GM12878 (cell line): Measurements from ENCODE around the gene NIPAL1. TPM values are rescaled to one million over a fixed set of nuclear protein-coding genes. Genes with fewer than 3 reads are reported as not detected.
A peak's percentile ranks its signal among the peaks of the same experiment; 100 is the strongest.

Source experiments
- ATAC-seq: fragments of 200-7000 bp; cut with Tn5 transposase; 3 replicates; pipeline ENCODE4 v1.9.1; 2020; ENCODE audit warnings: mild to moderate bottlenecking, moderate library complexity
- BruUV-seq: library from RNA; stranded (reverse); fragments of 400-500 nt; replicated peaks from 2 replicates; lab custom pipeline; 2021; lab: Mats Ljungman, UMichigan
- CTCF ChIA-PET: fragments of 300-600 bp; sonication (Branson Sonifier 250); formaldehyde crosslinking; extraction: SDS; loops from one replicate; lab custom pipeline; 2021; ENCODE audit warnings: inconsistent platforms; lab: Yijun Ruan, JAX
- POLR2A ChIA-PET: fragments of 350-600 bp; formaldehyde crosslinking; extraction: SDS; loops from one replicate; lab custom pipeline; 2021; ENCODE audit warnings: inconsistent platforms; lab: Charles Lee
- RAD21 ChIA-PET: fragments of 300-600 bp; sonication (Branson Sonifier 250); formaldehyde crosslinking; loops from one replicate; lab custom pipeline; 2023; ENCODE audit warnings: antibody characterized with exemption; ENCODE audit not compliant: unreplicated experiment; lab: Charles Lee
- SMC1A ChIA-PET: fragments of 300-600 bp; sonication (Branson Sonifier 250); formaldehyde crosslinking; loops from one replicate; lab custom pipeline; 2023; ENCODE audit not compliant: unreplicated experiment, uncharacterized antibody; lab: Charles Lee
- DNase-seq: peaks from one replicate; pipeline ENCODE4 v3.0.0-alpha.2; 2011; ENCODE audit warnings: low read depth, low spot score
- FAIRE-seq: peaks from 3 replicates; lab custom pipeline; 2011; peaks lifted over from hg19 to GRCh38; lab: Jason Lieb, UNC
- H2AFZ ChIP-seq: 2 replicates; pipeline ENCODE4 v1.6.0; 2011; ENCODE audit warnings: low read depth, low read length, control low read depth; ENCODE audit not compliant: control insufficient read depth
- H3K27ac ChIP-seq: 2 replicates; pipeline ENCODE4 v1.5.1; 2011; ENCODE audit warnings: control low read depth; ENCODE audit not compliant: control insufficient read depth, insufficient read depth
- H3K27me3 ChIP-seq, 2 experiments: replicated peaks in 1 of 2; 2 replicates each; pipeline versions ENCODE4 v1.6.0 to v1.6.1; 2011; ENCODE audit warnings: low read length in 1 of 2; ENCODE audit not compliant: control insufficient read depth in 2 of 2, insufficient read depth in 2 of 2
- H3K36me3 ChIP-seq, 2 experiments: 2 replicates each; pipeline ENCODE4 v1.5.1; 2011; ENCODE audit warnings: low read length in 1 of 2; ENCODE audit not compliant: control insufficient read depth in 2 of 2, insufficient read depth in 2 of 2
- H3K4me1 ChIP-seq: 2 replicates; pipeline ENCODE4 v1.6.1; 2011; ENCODE audit warnings: mild to moderate bottlenecking, low read length, moderate library complexity, mixed read lengths; ENCODE audit not compliant: control insufficient read depth, insufficient read depth
- H3K4me2 ChIP-seq: 2 replicates; pipeline ENCODE4 v1.6.0; 2011; ENCODE audit warnings: control low read depth; ENCODE audit not compliant: control insufficient read depth, insufficient read depth
- H3K4me3 ChIP-seq: fragments of 200-600 bp; sonication (generic); 2 replicates; pipeline ENCODE4 v1.5.1; 2016
- H3K79me2 ChIP-seq: 2 replicates; pipeline ENCODE4 v1.6.0; 2011; ENCODE audit warnings: low read length; ENCODE audit not compliant: control insufficient read depth, insufficient read depth
- H3K9ac ChIP-seq: 2 replicates; pipeline ENCODE4 v1.8.0; 2011; ENCODE audit warnings: low read length, control low read depth, mixed read lengths; ENCODE audit not compliant: control insufficient read depth, insufficient read depth
- H3K9me3 ChIP-seq: replicated peaks from 3 replicates; pipeline ENCODE4 v1.5.1; 2011; ENCODE audit warnings: mild to moderate bottlenecking, low read length; ENCODE audit not compliant: control insufficient read depth, insufficient read depth
- H4K20me1 ChIP-seq: 2 replicates; pipeline ENCODE4 v1.6.0; 2011; ENCODE audit not compliant: control insufficient read depth, insufficient read depth
- CBX3 ChIP-seq: fragments of 200-600 bp; sonication (generic); IDR thresholded peaks from 2 replicates; pipeline ENCODE4 v1.6.1; 2016; ENCODE audit warnings: low read depth, borderline replicate concordance
- FOXK2 ChIP-seq: fragments of 450-650 bp; IDR thresholded peaks from 2 replicates; pipeline ENCODE4 v1.6.1; 2017; ENCODE audit warnings: mild to moderate bottlenecking, moderate library complexity
- IKZF1 ChIP-seq: fragments of 450-650 bp; conservative IDR thresholded peaks from 2 replicates; pipeline ENCODE4 v1.6.1; 2017; ENCODE audit warnings: antibody characterized with exemption, mild to moderate bottlenecking
- IRF4 ChIP-seq: IDR thresholded peaks from 2 replicates; pipeline ENCODE4 v1.6.1; 2011; ENCODE audit warnings: low read depth, low read length
- WGBS: methylation state at CpG from one replicate; pipeline ENCODE4 v1.1.6; 2016; ENCODE audit warnings: low lambda C conversion rate; ENCODE audit not compliant: insufficient replicate concordance, insufficient coverage; ENCODE audit errors: missing lambda C conversion rate; 5-methylcytosine and 5-hydroxymethylcytosine counted together
- in situ Hi-C: fragments of 300-500 bp; cut with MboI; formaldehyde crosslinking; loops from 9 replicates; pipeline ENCODE4 v1.14.3; 2018; ENCODE audit warnings: mixed read lengths
- intact Hi-C: fragments of 100-400 bp; cut with micrococcal nuclease; formaldehyde crosslinking; loops from one replicate; pipeline ENCODE4 v1.14.2; 2022; ENCODE audit not compliant: unreplicated experiment
- polyA plus RNA-seq, 11 experiments: library from polyadenylated mRNA; depleted of rRNA in 4 of 11; unstranded in 6 of 11; stranded (reverse) in 5 of 11; fragments of >200 nt; fragmentation: Nextera tagmentation in 4 of 11; fragmentation: Illumina TruSeq in 1 of 11; extraction: Ambion mirVana in 4 of 11; extraction: Trizol in 1 of 11; gene quantifications; 1 replicate in 1 of 11; 2 replicates in 10 of 11; pipeline versions ENCODE4 v1.2.1 to v1.2.3, GENCODE V29; 2011 to 2016; ENCODE audit warnings: inconsistent platforms in 2 of 11, missing spikeins in 2 of 11, low read depth in 1 of 11
- total RNA-seq, 4 experiments: library from RNA; depleted of rRNA in 3 of 4; stranded (reverse); fragments of >200 nt in 3 of 4; fragmentation: Illumina TruSeq in 1 of 4; extraction: Trizol in 1 of 4; gene quantifications; 2 replicates each; pipeline versions ENCODE4 v1.2.1 to v1.2.3, GENCODE V29; 2013 to 2021
- TF ChIP-seq, protein P1 (sequence below), 3 experiments: IDR thresholded peaks in 2 of 3; conservative IDR thresholded peaks in 1 of 3; 2 replicates each; pipeline ENCODE4 v1.5.1; 2011; ENCODE audit warnings: low read depth in 3 of 3, low read length in 3 of 3, mild to moderate bottlenecking in 3 of 3, control low read depth in 2 of 3, moderate library complexity in 2 of 3, inconsistent platforms in 1 of 3, mixed read lengths in 1 of 3; ENCODE audit not compliant: control insufficient read depth in 2 of 3, insufficient read depth in 1 of 3; ENCODE audit errors: extremely low read depth in 1 of 3
- TF ChIP-seq, protein P2 (sequence below): IDR thresholded peaks from 2 replicates; pipeline ENCODE4 v1.6.1; 2011; ENCODE audit warnings: mild to moderate bottlenecking, low read depth, low read length, moderate library complexity; ENCODE audit not compliant: insufficient replicate concordance

The NIPAL1 gene
- total and polyA plus RNA-seq, 10 of the 15 experiments (the other 5 are each of a cell fraction or from before 2014, with no cell fraction given), result 0.46 to 9.7 (median 5.9) TPM

DNA sequence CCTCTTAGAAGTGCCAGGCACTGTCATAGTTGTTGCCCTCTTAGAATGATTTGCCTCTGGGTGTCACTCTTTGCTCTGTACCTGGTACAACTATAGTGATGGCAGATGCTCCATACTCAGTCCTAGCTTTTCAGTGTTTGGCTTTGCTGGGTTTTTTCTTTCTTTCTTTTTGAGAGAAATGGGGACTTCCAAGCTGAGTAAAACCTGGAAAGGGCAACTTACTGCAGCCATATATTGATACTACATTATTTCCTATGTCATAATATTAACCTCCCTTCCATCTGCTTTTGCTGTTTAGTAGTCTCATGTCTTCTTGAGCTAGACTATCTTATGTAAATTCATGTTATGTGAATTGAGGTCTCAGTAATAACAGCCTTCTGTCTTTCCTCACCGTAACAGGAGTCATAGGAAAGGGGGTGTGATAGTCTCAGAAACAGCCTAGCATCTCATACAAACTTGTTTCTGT lies 49.0 kb downstream of the NIPAL1 start (continued):
- TF ChIP-seq, protein P1, sequence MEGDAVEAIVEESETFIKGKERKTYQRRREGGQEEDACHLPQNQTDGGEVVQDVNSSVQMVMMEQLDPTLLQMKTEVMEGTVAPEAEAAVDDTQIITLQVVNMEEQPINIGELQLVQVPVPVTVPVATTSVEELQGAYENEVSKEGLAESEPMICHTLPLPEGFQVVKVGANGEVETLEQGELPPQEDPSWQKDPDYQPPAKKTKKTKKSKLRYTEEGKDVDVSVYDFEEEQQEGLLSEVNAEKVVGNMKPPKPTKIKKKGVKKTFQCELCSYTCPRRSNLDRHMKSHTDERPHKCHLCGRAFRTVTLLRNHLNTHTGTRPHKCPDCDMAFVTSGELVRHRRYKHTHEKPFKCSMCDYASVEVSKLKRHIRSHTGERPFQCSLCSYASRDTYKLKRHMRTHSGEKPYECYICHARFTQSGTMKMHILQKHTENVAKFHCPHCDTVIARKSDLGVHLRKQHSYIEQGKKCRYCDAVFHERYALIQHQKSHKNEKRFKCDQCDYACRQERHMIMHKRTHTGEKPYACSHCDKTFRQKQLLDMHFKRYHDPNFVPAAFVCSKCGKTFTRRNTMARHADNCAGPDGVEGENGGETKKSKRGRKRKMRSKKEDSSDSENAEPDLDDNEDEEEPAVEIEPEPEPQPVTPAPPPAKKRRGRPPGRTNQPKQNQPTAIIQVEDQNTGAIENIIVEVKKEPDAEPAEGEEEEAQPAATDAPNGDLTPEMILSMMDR (IDR thresholded peaks at IDR 0.05 in 2 of 3, conservative IDR thresholded peaks at IDR 0.05 in 1 of 3; ENCODE audit: control insufficient read depth in 2 of 3, extremely low read depth in 1 of 3, insufficient read depth in 1 of 3, low read depth in 3 of 3, low read length in 3 of 3), result peak in 1 of 3 experiments; percentile 13; a peak in 1 of 6 replicates
- TF ChIP-seq, protein P2, sequence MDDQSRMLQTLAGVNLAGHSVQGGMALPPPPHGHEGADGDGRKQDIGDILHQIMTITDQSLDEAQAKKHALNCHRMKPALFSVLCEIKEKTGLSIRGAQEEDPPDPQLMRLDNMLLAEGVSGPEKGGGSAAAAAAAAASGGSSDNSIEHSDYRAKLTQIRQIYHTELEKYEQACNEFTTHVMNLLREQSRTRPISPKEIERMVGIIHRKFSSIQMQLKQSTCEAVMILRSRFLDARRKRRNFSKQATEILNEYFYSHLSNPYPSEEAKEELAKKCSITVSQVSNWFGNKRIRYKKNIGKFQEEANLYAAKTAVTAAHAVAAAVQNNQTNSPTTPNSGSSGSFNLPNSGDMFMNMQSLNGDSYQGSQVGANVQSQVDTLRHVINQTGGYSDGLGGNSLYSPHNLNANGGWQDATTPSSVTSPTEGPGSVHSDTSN, result no peak
- TF ChIP-seq IRF4, result peak; percentile 76; the same call in 1 of the 2 replicates

DNA sequence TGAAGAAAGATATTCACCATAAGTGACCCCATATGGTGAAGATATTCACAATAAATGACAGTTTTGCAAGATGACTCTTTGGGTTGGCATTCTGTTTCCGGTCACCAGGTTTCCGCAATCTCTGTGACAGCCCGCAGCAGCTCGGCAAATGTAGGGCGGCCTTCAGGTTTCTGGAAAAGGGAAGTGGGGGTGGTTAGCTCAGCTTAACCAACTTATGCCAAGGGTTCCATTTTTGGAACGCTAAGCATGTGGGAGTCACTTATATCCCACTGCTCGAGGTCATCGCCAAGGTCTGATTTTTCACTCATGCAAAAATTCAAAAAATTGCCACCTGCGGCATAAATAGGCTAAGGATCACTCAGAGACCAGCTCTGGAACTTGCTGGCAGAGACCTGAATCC lies 51.0 kb downstream of the NIPAL1 start:
- H3K27ac ChIP-seq, result no peak overlapping the region
- TF ChIP-seq FOXK2, result no peak
- TF ChIP-seq CBX3, result no peak
- TF ChIP-seq IKZF1, result no peak
- no peaks in the 10 kb centered on the region for H3K36me3 ChIP-seq
- FAIRE-seq (no peak), ATAC-seq (no peak), DNase-seq (no peak)
- H3K27me3 ChIP-seq, result no peaks in the 10 kb centered on the region
- intact Hi-C loops, result no loop called here
- no peak overlapping the region for H3K4me3 ChIP-seq
- POLR2A ChIA-PET, result no interaction called here
- RAD21 ChIA-PET, result interaction anchor here (1.0 to 1.3 kb wide), 2 partner anchors 33 to 65 kb away, joined by 3 read pairs; no protein-coding TSS in a partner anchor
- H2AFZ ChIP-seq, result no peak overlapping the region
- H4K20me1 ChIP-seq, result no peaks in the 10 kb centered on the region
- BruUV-seq, result no TSS peak
- H3K4me2 ChIP-seq, result no peak overlapping the region
- no peaks in the 10 kb centered on the region for H3K79me2 ChIP-seq
- 95% methylated on average over 9 of the region's 9 CpGs for WGBS
- peaks cover 4% of the 10 kb centered on the region; the same call in 2 of the 3 replicates for H3K9me3 ChIP-seq
- no peak overlapping the region for H3K9ac ChIP-seq
- in situ Hi-C loops, result no loop called here
- SMC1A ChIA-PET, result interaction anchor here (1.0 to 1.7 kb wide), 4 partner anchors 8 to 33 kb away, joined by 3 to 9 read pairs (median 4); no protein-coding TSS in a partner anchor
- CTCF ChIA-PET, result interaction anchor here (0.7 to 1.7 kb wide), 2 partner anchors 20 to 34 kb away, joined by 3 to 4 read pairs; no protein-coding TSS in a partner anchor
- peaks cover 26% of the 10 kb centered on the region for H3K4me1 ChIP-seq
